HEK293 (cell line): ENCODE measurements around the gene TEAD4.

Experiments
- BCL11B ChIP-seq: fragments of 450-650 bp; formaldehyde crosslinking; IDR thresholded peaks from 2 replicates; pipeline ENCODE4 v1.5.1; 2016; ENCODE audit warnings: low read depth, missing biosample characterization, missing genetic modification characterization
- KLF16 ChIP-seq: fragments of 450-650 bp; formaldehyde crosslinking; IDR thresholded peaks from 2 replicates; pipeline ENCODE4 v1.5.1; 2017; ENCODE audit warnings: missing biosample characterization, missing genetic modification characterization
- KLF17 ChIP-seq: fragments of 450-650 bp; formaldehyde crosslinking; IDR thresholded peaks from 2 replicates; pipeline ENCODE4 v1.5.1; 2016; ENCODE audit warnings: missing biosample characterization, missing genetic modification characterization
- KLF8 ChIP-seq: fragments of 450-650 bp; formaldehyde crosslinking; IDR thresholded peaks from 2 replicates; pipeline ENCODE4 v1.5.1; 2016; ENCODE audit warnings: missing biosample characterization, missing genetic modification characterization
- KLF9 ChIP-seq: fragments of 450-650 bp; formaldehyde crosslinking; IDR thresholded peaks from 2 replicates; pipeline ENCODE4 v1.5.1; 2016; ENCODE audit warnings: missing biosample characterization, missing genetic modification characterization, low read depth
- PRDM10 ChIP-seq: fragments of 450-650 bp; formaldehyde crosslinking; IDR thresholded peaks from 2 replicates; pipeline ENCODE4 v1.5.1; 2016; ENCODE audit warnings: missing biosample characterization, missing genetic modification characterization
- SP3 ChIP-seq: fragments of 450-650 bp; formaldehyde crosslinking; IDR thresholded peaks from 2 replicates; pipeline ENCODE4 v1.5.1; 2016; ENCODE audit warnings: missing biosample characterization, missing genetic modification characterization
- SP7 ChIP-seq: fragments of 450-650 bp; formaldehyde crosslinking; IDR thresholded peaks from 2 replicates; pipeline ENCODE4 v1.5.1; 2016; ENCODE audit warnings: missing biosample characterization, missing genetic modification characterization
- ZBTB11 ChIP-seq: fragments of 450-650 bp; formaldehyde crosslinking; conservative IDR thresholded peaks from 2 replicates; pipeline ENCODE4 v1.5.1; 2016; ENCODE audit warnings: low read depth, missing biosample characterization, missing genetic modification characterization
- ZBTB17 ChIP-seq: fragments of 450-650 bp; formaldehyde crosslinking; IDR thresholded peaks from 2 replicates; pipeline ENCODE4 v1.5.1; 2016; ENCODE audit warnings: missing biosample characterization, missing genetic modification characterization
- ZBTB6 ChIP-seq: fragments of 450-650 bp; formaldehyde crosslinking; IDR thresholded peaks from 2 replicates; pipeline ENCODE4 v1.5.1; 2017; ENCODE audit warnings: missing biosample characterization, missing genetic modification characterization
- ZBTB7A ChIP-seq: fragments of 450-650 bp; formaldehyde crosslinking; IDR thresholded peaks from 2 replicates; pipeline ENCODE4 v1.5.1; 2016; ENCODE audit warnings: low read depth, missing biosample characterization, missing genetic modification characterization
- ZBTB8A ChIP-seq: fragments of 450-650 bp; formaldehyde crosslinking; IDR thresholded peaks from 2 replicates; pipeline ENCODE4 v1.5.1; 2016; ENCODE audit warnings: missing biosample characterization, missing genetic modification characterization
- ZEB2 ChIP-seq: fragments of 450-650 bp; formaldehyde crosslinking; IDR thresholded peaks from 2 replicates; pipeline ENCODE4 v1.5.1; 2016; ENCODE audit warnings: missing biosample characterization, missing genetic modification characterization
- ZNF133 ChIP-seq: fragments of 450-650 bp; formaldehyde crosslinking; IDR thresholded peaks from 2 replicates; pipeline ENCODE4 v1.5.1; 2016; ENCODE audit warnings: missing biosample characterization, missing genetic modification characterization
- ZNF311 ChIP-seq: fragments of 450-650 bp; formaldehyde crosslinking; IDR thresholded peaks from 2 replicates; pipeline ENCODE4 v1.5.1; 2017; ENCODE audit warnings: missing biosample characterization, missing genetic modification characterization, borderline replicate concordance
- ZNF530 ChIP-seq: fragments of 450-650 bp; formaldehyde crosslinking; IDR thresholded peaks from 2 replicates; pipeline ENCODE4 v1.5.1; 2016; ENCODE audit warnings: low read depth, missing biosample characterization, missing genetic modification characterization
- ZNF560 ChIP-seq: fragments of 450-650 bp; formaldehyde crosslinking; IDR thresholded peaks from 2 replicates; pipeline ENCODE4 v1.5.1; 2017; ENCODE audit warnings: missing biosample characterization, missing genetic modification characterization, borderline replicate concordance
- ZNF596 ChIP-seq: fragments of 450-650 bp; IDR thresholded peaks from 2 replicates; pipeline ENCODE4 v1.5.0; 2018; ENCODE audit warnings: missing biosample characterization, mild to moderate bottlenecking, missing genetic modification characterization, moderate library complexity
- ZNF692 ChIP-seq: fragments of 450-650 bp; formaldehyde crosslinking; IDR thresholded peaks from 2 replicates; pipeline ENCODE4 v1.5.1; 2016; ENCODE audit warnings: missing biosample characterization, missing genetic modification characterization
- ZNF837 ChIP-seq: fragments of 450-650 bp; formaldehyde crosslinking; IDR thresholded peaks from 2 replicates; pipeline ENCODE4 v1.5.1; 2016; ENCODE audit warnings: missing biosample characterization, missing genetic modification characterization
- ZSCAN5A ChIP-seq: fragments of 450-650 bp; formaldehyde crosslinking; IDR thresholded peaks from 2 replicates; pipeline ENCODE4 v1.5.1; 2016; ENCODE audit warnings: missing biosample characterization, missing genetic modification characterization
- ZXDB ChIP-seq: fragments of 450-650 bp; formaldehyde crosslinking; IDR thresholded peaks from 2 replicates; pipeline ENCODE4 v1.5.1; 2016; ENCODE audit warnings: missing biosample characterization, missing genetic modification characterization

TEAD4 gene

GRCh38 chr12:2959505-2960389 is 550 bp downstream of the TEAD4 start (continued):
- TF ChIP-seq PRDM10 (tag by site-specific recombination) (0 out of 2 replicates have a peak, but pooled peaks have one; percentile 19), KLF9 (peak; percentile 51), ZNF311 (tag by site-specific recombination) (no peak), KLF8 (tag by site-specific recombination) (peak; percentile 86; the same call in 1 of the 2 replicates), ZNF596 (tag by site-specific recombination) (peak; percentile 59; the same call in 1 of the 2 replicates), ZBTB8A (tag by site-specific recombination) (peak; percentile 84), ZNF692 (tag by site-specific recombination) (peak; percentile 54; the same call in 1 of the 2 replicates), KLF17 (tag by site-specific recombination) (0 out of 2 replicates have a peak, but pooled peaks have one; percentile 33), ZNF530 (tag by site-specific recombination) (no peak), ZBTB17 (tag by site-specific recombination) (peak; percentile 60), SP7 (peak; percentile 37), ZNF837 (tag by site-specific recombination) (no peak), ZEB2 (tag by site-specific recombination) (peak; percentile 82; the same call in 1 of the 2 replicates), ZNF560 (tag by site-specific recombination) (no peak), SP3 (tag by site-specific recombination) (peak; percentile 69), KLF16 (tag by site-specific recombination) (0 out of 2 replicates have a peak, but pooled peaks have one; percentile 12), ZBTB6 (tag by site-specific recombination) (peak; percentile 37; the same call in 1 of the 2 replicates), ZBTB7A (tag by site-specific recombination) (0 out of 2 replicates have a peak, but pooled peaks have one; percentile 26), ZSCAN5A (tag by site-specific recombination) (0 out of 2 replicates have a peak, but pooled peaks have one; percentile 42), ZNF133 (no peak), BCL11B (tag by site-specific recombination) (0 out of 2 replicates have a peak, but pooled peaks have one; percentile 41), ZBTB11 (tag by site-specific recombination) (peak; percentile 33; the same call in 1 of the 2 replicates), ZXDB (tag by site-specific recombination) (peak; percentile 86)
